Calu3 (cell line): ENCODE results near the gene LURAP1L. TPM values are rescaled to one million over a fixed set of nuclear protein-coding genes. Genes with fewer than 3 reads are reported as not detected.

Experiments used
- BruUV-seq: library from RNA; stranded (reverse); fragments of 400-500 nt; replicated peaks from 2 replicates; lab custom pipeline; 2021; lab: Mats Ljungman, UMichigan
- CTCF ChIA-PET: fragments of 300-600 bp; sonication (Branson Sonifier 250); formaldehyde crosslinking; loops from one replicate; lab custom pipeline; 2022; ENCODE audit warnings: antibody characterized with exemption; lab: Charles Lee
- DNase-seq: peaks from one replicate; pipeline ENCODE4 v3.0.0; 2022
- H3K27ac Mint-ChIP-seq: one replicate; pipeline ENCODE4 v1.8.0; 2022; ENCODE audit warnings: mixed read lengths; ENCODE audit not compliant: unreplicated experiment
- H3K27me3 Mint-ChIP-seq: one replicate; pipeline ENCODE4 v1.8.0; 2022; ENCODE audit warnings: mixed read lengths; ENCODE audit not compliant: unreplicated experiment
- H3K36me3 Mint-ChIP-seq: one replicate; pipeline ENCODE4 v1.8.0; 2022; ENCODE audit warnings: mild to moderate bottlenecking, moderate library complexity, mixed read lengths; ENCODE audit not compliant: insufficient read depth, unreplicated experiment
- H3K4me1 Mint-ChIP-seq: one replicate; pipeline ENCODE4 v1.8.0; 2022; ENCODE audit warnings: mild to moderate bottlenecking, low read depth, mixed read lengths; ENCODE audit not compliant: unreplicated experiment
- H3K4me3 Mint-ChIP-seq: one replicate; pipeline ENCODE4 v1.8.0; 2022; ENCODE audit warnings: mild to moderate bottlenecking, low read depth, moderate library complexity, mixed read lengths; ENCODE audit not compliant: unreplicated experiment
- H3K9me3 Mint-ChIP-seq: one replicate; pipeline ENCODE4 v1.8.0; 2022; ENCODE audit warnings: low read depth, mixed read lengths; ENCODE audit not compliant: unreplicated experiment
- CTCF ChIP-seq: fragments of 200-600 bp; IDR thresholded peaks from one replicate; pipeline ENCODE4 v1.8.0; 2022; ENCODE audit warnings: antibody characterized with exemption; ENCODE audit not compliant: unreplicated experiment
- intact Hi-C: fragments of 100-400 bp; cut with micrococcal nuclease; formaldehyde crosslinking; loops from one replicate; pipeline ENCODE4 v1.10.0; 2022; ENCODE audit not compliant: unreplicated experiment
- total RNA-seq: library from RNA; stranded (reverse); gene quantifications from 2 replicates; pipeline ENCODE4 v1.2.3, GENCODE V29; 2022

The LURAP1L gene
- total RNA-seq, 1 experiment from 2014 or later: 48.7 TPM

GRCh38 chr9:12854221-12854620, 79.4 kb downstream of the LURAP1L start:
- CTCF ChIA-PET: no interaction called here
- Mint-ChIP-seq H3K4me1 (peaks cover 65% of the 10 kb centered on the region), H3K36me3 (peaks cover 12% of the 10 kb centered on the region), H3K4me3 (no peak overlapping the region), H3K9me3 (no peaks in the 10 kb centered on the region), H3K27me3 (no peaks in the 10 kb centered on the region), H3K27ac (peak overlapping the region; percentile 44)
- intact Hi-C loops: no loop called here
- TF ChIP-seq CTCF: no peak
- no TSS peak for BruUV-seq
- no peak for DNase-seq

GRCh38 chr9:12855066-12855465, 80.2 kb downstream of the LURAP1L start:
- Mint-ChIP-seq H3K9me3 (no peaks in the 10 kb centered on the region), H3K4me3 (no peak overlapping the region), H3K27ac (peak overlapping the region; percentile 44), H3K27me3 (no peaks in the 10 kb centered on the region), H3K4me1 (peaks cover 66% of the 10 kb centered on the region), H3K36me3 (peaks cover 16% of the 10 kb centered on the region)
- DNase-seq: no peak
- TF ChIP-seq CTCF: no peak
- intact Hi-C loops: no loop called here
- CTCF ChIA-PET: no interaction called here
- no TSS peak for BruUV-seq

- Mint-ChIP-seq H3K27me3 (no peaks in the 10 kb centered on the region), H3K36me3 (peaks cover 16% of the 10 kb centered on the region), H3K27ac (peak overlapping the region; percentile 81), H3K4me3 (no peak overlapping the region), H3K9me3 (no peaks in the 10 kb centered on the region), H3K4me1 (peaks cover 51% of the 10 kb centered on the region)
- TF ChIP-seq CTCF: no peak
- no TSS peak for BruUV-seq
- DNase-seq: no peak
- CTCF ChIA-PET: no interaction called here
- intact Hi-C loops: no loop called here
Measured at GRCh38 chr9:12856603-12857002, 81.8 kb downstream of the LURAP1L start.

- H3K9me3 Mint-ChIP-seq: no peaks in the 10 kb centered on the region
- no peaks in the 10 kb centered on the region for H3K27me3 Mint-ChIP-seq
- TF ChIP-seq CTCF: no peak
- DNase-seq: peak; percentile 50
- H3K4me1 Mint-ChIP-seq: peaks cover 53% of the 10 kb centered on the region
- intact Hi-C loops: loop anchor here (1.0 to 5.0 kb wide), 3 partner anchors 19 to 82 kb away; partner anchors contain the start of gene LURAP1L
- H3K27ac Mint-ChIP-seq: peak overlapping the region; percentile 97
- H3K4me3 Mint-ChIP-seq: peak overlapping the region; percentile 58
- no TSS peak for BruUV-seq
- peaks cover 16% of the 10 kb centered on the region for H3K36me3 Mint-ChIP-seq
- CTCF ChIA-PET: interaction anchor here (0.9 to 1.5 kb wide), 4 partner anchors 17 to 42 kb away, joined by 3 to 6 read pairs (median 4); no protein-coding TSS in a partner anchor
Measured at GRCh38 chr9:12859704-12860251, 85.0 kb downstream of the LURAP1L start.
